Esophagus (tissue), 2 donors: ENCODE measurements around the gene HLA-DQA1. TPM values are rescaled to one million over a fixed set of nuclear protein-coding genes. Genes with fewer than 3 reads are reported as not detected.
"Not testable (repeated sequence)": the region's sequence is repeated elsewhere in the genome, so short reads cannot be mapped to it uniquely, and the experiment has no call there.

Experiments
- H3K27ac ChIP-seq, 2 donors: one replicate each; pipeline ENCODE4 v1.5.1; 2013; ENCODE audit warnings: low read depth in 2 of 2, mild to moderate bottlenecking in 2 of 2, inconsistent platforms in 1 of 2, low read length in 1 of 2, moderate library complexity in 1 of 2
- H3K27me3 ChIP-seq, 2 donors: one replicate each; pipeline ENCODE4 v1.6.1; 2013; ENCODE audit warnings: low read length in 2 of 2, control low read depth in 1 of 2, mild to moderate bottlenecking in 1 of 2; ENCODE audit not compliant: insufficient read depth in 2 of 2, control insufficient read depth in 1 of 2
- H3K36me3 ChIP-seq, 2 donors: one replicate each; pipeline ENCODE4 v1.6.1; 2013; ENCODE audit warnings: low read length in 1 of 2; ENCODE audit not compliant: control insufficient read depth in 2 of 2, insufficient read depth in 2 of 2
- H3K4me1 ChIP-seq, 2 donors: one replicate each; pipeline ENCODE4 v1.6.1; 2013; ENCODE audit warnings: low read length in 1 of 2; ENCODE audit not compliant: control insufficient read depth in 2 of 2, insufficient read depth in 2 of 2
- H3K4me3 ChIP-seq, 2 donors: one replicate each; pipeline ENCODE4 v1.5.1; 2013; ENCODE audit warnings: low read length in 2 of 2, mild to moderate bottlenecking in 2 of 2, low read depth in 1 of 2, moderate library complexity in 1 of 2
- H3K9me3 ChIP-seq, 2 donors: one replicate each; pipeline ENCODE4 v1.6.1; 2013; ENCODE audit warnings: mild to moderate bottlenecking in 2 of 2, low read depth in 1 of 2, low read length in 1 of 2, moderate library complexity in 1 of 2; ENCODE audit not compliant: control insufficient read depth in 2 of 2, insufficient read depth in 1 of 2
- WGBS, 2 donors: extraction: QIAGEN DNeasy Blood & Tissue Kit; methylation state at CpG; one replicate each; pipeline ENCODE4 v1.1.7; 2013; 5-methylcytosine and 5-hydroxymethylcytosine counted together
- polyA plus RNA-seq, 2 donors: library from polyadenylated mRNA; stranded (reverse); fragments of 200-250 nt; gene quantifications; one replicate each; pipeline ENCODE4 v1.2.3, GENCODE V29; 2013
- donor health status: healthy with polysubstance abuse.
- donor health status: Bipolar disorder and iron deficiency.

Gene HLA-DQA1
- polyA plus RNA-seq, 2 donors = 2.8 to 42.9 TPM

- not testable (repeated sequence) for H3K27ac ChIP-seq, H3K4me1 ChIP-seq, H3K27me3 ChIP-seq, H3K9me3 ChIP-seq, H3K36me3 ChIP-seq, H3K4me3 ChIP-seq
- WGBS, 2 donors = 53 to 65% methylated on average over 5 of the region's 6 CpGs
Observed at GRCh38 chr6:32657329-32657728, 20.1 kb downstream of the HLA-DQA1 start.

- H3K4me1 ChIP-seq, H3K36me3 ChIP-seq, H3K9me3 ChIP-seq, H3K27ac ChIP-seq, H3K27me3 ChIP-seq, H3K4me3 ChIP-seq: not testable (repeated sequence)
Observed at GRCh38 chr6:32657819-32658218, 20.6 kb downstream of the HLA-DQA1 start.

GRCh38 chr6:32658268-32658897 lies 21.2 kb downstream of the HLA-DQA1 start:
- no peaks in the 10 kb centered on the region for H3K4me1 ChIP-seq
- 46 to 51% methylated on average over 6 of the region's 6 CpGs for WGBS, 2 donors

GRCh38 chr6:32659856-32660595 lies 22.8 kb downstream of the HLA-DQA1 start:
- 53 to 65% methylated on average over 4 of the region's 4 CpGs for WGBS, 2 donors
- H3K4me3 ChIP-seq = no peak overlapping the region
- no peaks in the 10 kb centered on the region for H3K27me3 ChIP-seq
- peaks cover 0 to 4% of the 10 kb centered on the region in 2 donors for H3K36me3 ChIP-seq
- no peaks in the 10 kb centered on the region for H3K9me3 ChIP-seq
- H3K4me1 ChIP-seq = peaks cover 0 to 4% of the 10 kb centered on the region in 2 donors
- no peak overlapping the region for H3K27ac ChIP-seq

More at GRCh38 chr6:32658268-32658897, 21.2 kb downstream of the HLA-DQA1 start:
- Histone ChIP-seq H3K4me3 (no peak overlapping the region), H3K27ac (no peak overlapping the region), H3K27me3 (no peaks in the 10 kb centered on the region), H3K36me3 (peaks cover 0 to 4% of the 10 kb centered on the region in 2 donors), H3K9me3 (no peaks in the 10 kb centered on the region)

- peaks cover 0 to 4% of the 10 kb centered on the region in 2 donors for H3K36me3 ChIP-seq
- 72 to 90% methylated on average over 7 of the region's 7 CpGs for WGBS, 2 donors
- H3K27me3 ChIP-seq = no peaks in the 10 kb centered on the region
- no peak overlapping the region for H3K27ac ChIP-seq
- H3K4me3 ChIP-seq = no peak overlapping the region
- H3K9me3 ChIP-seq = no peaks in the 10 kb centered on the region
- peaks cover 0 to 4% of the 10 kb centered on the region in 2 donors for H3K4me1 ChIP-seq
Observed at GRCh38 chr6:32662099-32662498, 24.9 kb downstream of the HLA-DQA1 start.

GRCh38 chr6:32662836-32663235 lies 25.6 kb downstream of the HLA-DQA1 start:
- no peaks in the 10 kb centered on the region for H3K27me3 ChIP-seq
- 81 to 87% methylated on average over 5 of the region's 5 CpGs for WGBS, 2 donors
- no peak overlapping the region for H3K27ac ChIP-seq
- H3K4me1 ChIP-seq = peaks cover 0 to 4% of the 10 kb centered on the region in 2 donors
- no peaks in the 10 kb centered on the region for H3K9me3 ChIP-seq
- H3K36me3 ChIP-seq = peaks cover 0 to 4% of the 10 kb centered on the region in 2 donors
- H3K4me3 ChIP-seq = no peak overlapping the region

GRCh38 chr6:32664354-32664753 lies 27.1 kb downstream of the HLA-DQA1 start:
- WGBS, 2 donors = 26 to 35% methylated on average over 20 to 26 of the region's 26 CpGs
- Histone ChIP-seq H3K4me3 (peak overlapping the region; percentile 34 to 63), H3K36me3 (peaks cover 0 to 4% of the 10 kb centered on the region in 2 donors), H3K9me3 (no peaks in the 10 kb centered on the region), H3K27ac (no peak overlapping the region), H3K27me3 (no peaks in the 10 kb centered on the region), H3K4me1 (peaks cover 2 to 4% of the 10 kb centered on the region in 2 donors)

- 0 to 2% methylated on average over 42 to 47 of the region's 47 CpGs for WGBS, 2 donors
- H3K36me3 ChIP-seq = peaks cover 0 to 4% of the 10 kb centered on the region in 2 donors
- peak overlapping the region; percentile 34 to 63 for H3K4me3 ChIP-seq
- H3K27me3 ChIP-seq = no peaks in the 10 kb centered on the region
- H3K4me1 ChIP-seq = peaks cover 2 to 4% of the 10 kb centered on the region in 2 donors
- H3K9me3 ChIP-seq = no peaks in the 10 kb centered on the region
- peak overlapping the region in 1 of 2 donors; percentile 23 for H3K27ac ChIP-seq
Observed at GRCh38 chr6:32664827-32665362, 27.7 kb downstream of the HLA-DQA1 start.

GRCh38 chr6:32665661-32666060 lies 28.5 kb downstream of the HLA-DQA1 start:
- peak overlapping the region in 1 of 2 donors; percentile 63 for H3K4me3 ChIP-seq
- WGBS, 2 donors = 25% methylated on average over 3 of the region's 3 CpGs

More at GRCh38 chr6:32665661-32666060, 28.5 kb downstream of the HLA-DQA1 start:
- no peaks in the 10 kb centered on the region for H3K27me3 ChIP-seq
- H3K4me1 ChIP-seq = peaks cover 2 to 4% of the 10 kb centered on the region in 2 donors
- H3K27ac ChIP-seq = peak overlapping the region; percentile 55 to 59
- no peaks in the 10 kb centered on the region for H3K9me3 ChIP-seq
- H3K36me3 ChIP-seq = peaks cover 0 to 4% of the 10 kb centered on the region in 2 donors
